HTR-8/SVneo (cell line): Measurements from ENCODE around the gene CTBP1.
A peak's percentile ranks its signal among the peaks of the same experiment; 100 is the strongest.

Experiments
- DNase-seq: peaks from one replicate; pipeline ENCODE4 v3.0.0; 2011; ENCODE audit warnings: low spot score, mixed read lengths; ENCODE audit not compliant: insufficient read length
- FAIRE-seq: peaks from 2 replicates; lab custom pipeline; 2011; peaks lifted over from hg19 to GRCh38; lab: Jason Lieb, UNC

The CTBP1 gene

GRCh38 chr4:1251773-1252066, 2.8 kb upstream of the CTBP1 start:
- FAIRE-seq, result no peak

DNA sequence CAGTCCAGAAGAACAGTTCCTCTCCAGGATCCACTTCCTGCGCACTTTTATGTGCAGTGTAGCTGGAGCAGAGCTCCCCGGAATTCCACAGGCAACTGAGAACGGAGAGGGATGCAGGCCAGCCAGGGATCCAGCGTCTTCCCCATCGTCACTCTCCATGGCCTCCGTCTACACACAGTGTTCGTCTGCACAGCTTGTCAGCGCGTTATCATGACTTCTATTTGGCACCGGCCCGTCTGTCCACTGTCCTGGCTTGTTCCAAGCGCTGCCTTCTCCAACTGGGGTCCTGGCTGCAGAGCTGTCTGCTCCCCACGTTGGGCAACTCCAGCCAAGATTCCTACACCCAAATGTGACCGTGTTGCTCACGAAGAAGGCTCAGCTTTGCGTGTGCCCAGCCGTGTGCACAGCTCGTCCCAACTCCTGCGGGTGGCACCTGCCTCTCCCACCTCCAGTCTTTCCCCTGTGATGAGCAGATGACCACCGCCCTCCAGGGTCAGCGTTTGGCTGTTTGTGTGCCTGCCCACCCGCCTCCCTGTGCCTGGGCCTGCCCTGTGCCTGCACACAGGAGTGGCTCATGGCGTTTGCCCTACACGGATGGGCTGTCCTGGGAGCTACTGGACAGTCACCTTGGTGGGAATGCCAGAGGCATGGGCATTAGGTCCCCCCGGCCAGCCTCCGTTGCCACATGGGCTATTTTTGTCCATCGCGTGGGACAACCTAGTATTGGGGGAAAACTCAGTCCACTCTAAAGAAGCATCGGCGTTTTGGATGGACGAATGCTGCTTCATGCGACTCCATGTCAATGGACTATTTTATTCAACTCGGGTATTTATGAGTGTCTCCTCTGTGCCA, 2.2 kb upstream of the CTBP1 start:
- FAIRE-seq (no peak), DNase-seq (no peak)

More at GRCh38 chr4:1251773-1252066, 2.8 kb upstream of the CTBP1 start:
- no peak for DNase-seq

DNA sequence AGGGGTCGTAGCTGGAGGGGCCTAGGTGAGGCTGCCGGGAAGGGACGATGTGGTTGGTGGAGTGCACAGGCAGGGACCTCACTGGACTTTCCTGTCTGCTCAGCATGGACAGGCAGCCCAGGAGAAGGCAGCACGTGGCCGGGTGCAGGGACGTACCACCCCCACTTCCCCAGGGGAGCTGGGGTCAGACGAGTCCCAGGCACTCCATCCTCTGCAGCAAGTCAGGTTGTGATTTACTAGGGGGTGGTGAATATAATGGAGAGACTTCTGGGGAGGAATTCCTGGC, 1.5 kb upstream of the CTBP1 start:
- no peak for DNase-seq

GRCh38 chr4:1249731-1250526, 999 bp upstream of the CTBP1 start:
- DNase-seq, result no peak
- no peak for FAIRE-seq

More for the DNA sequence above, 1.5 kb upstream of the CTBP1 start:
- FAIRE-seq, result no peak

DNA sequence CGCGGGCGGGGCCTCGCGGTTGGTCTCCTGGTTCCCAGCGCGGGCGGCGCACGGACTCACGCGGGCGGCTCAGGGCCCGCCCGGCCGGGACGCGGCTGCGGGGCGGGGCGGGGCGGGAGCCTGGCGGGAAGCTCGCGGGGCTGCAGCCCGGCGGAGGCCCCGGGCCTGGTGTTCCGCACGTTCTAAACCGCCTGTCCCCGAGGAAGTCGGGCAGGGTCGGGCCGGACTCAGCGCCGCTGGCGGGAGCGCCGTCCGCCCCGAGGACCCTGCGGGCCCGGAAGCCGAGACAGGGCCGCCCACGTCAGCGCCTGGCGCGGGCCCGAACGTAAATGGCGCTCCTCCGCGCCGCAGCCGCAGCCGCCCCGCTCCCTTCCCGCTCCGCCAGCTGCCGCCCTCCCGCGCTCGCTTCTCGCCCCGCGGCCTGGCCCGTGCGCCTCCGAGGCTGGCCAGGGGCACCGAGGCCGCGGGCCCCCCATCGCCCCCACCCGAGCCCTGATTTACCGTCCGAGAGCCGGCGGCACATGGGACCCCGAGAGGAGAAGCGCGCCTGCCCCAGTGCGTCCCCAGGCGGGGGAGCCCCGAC, 309 bp upstream of the CTBP1 start:
- no peak for FAIRE-seq
- DNase-seq, result peak; percentile 76

GRCh38 chr4:1247864-1248244, 1.1 kb downstream of the CTBP1 start:
- no peak for FAIRE-seq

DNA sequence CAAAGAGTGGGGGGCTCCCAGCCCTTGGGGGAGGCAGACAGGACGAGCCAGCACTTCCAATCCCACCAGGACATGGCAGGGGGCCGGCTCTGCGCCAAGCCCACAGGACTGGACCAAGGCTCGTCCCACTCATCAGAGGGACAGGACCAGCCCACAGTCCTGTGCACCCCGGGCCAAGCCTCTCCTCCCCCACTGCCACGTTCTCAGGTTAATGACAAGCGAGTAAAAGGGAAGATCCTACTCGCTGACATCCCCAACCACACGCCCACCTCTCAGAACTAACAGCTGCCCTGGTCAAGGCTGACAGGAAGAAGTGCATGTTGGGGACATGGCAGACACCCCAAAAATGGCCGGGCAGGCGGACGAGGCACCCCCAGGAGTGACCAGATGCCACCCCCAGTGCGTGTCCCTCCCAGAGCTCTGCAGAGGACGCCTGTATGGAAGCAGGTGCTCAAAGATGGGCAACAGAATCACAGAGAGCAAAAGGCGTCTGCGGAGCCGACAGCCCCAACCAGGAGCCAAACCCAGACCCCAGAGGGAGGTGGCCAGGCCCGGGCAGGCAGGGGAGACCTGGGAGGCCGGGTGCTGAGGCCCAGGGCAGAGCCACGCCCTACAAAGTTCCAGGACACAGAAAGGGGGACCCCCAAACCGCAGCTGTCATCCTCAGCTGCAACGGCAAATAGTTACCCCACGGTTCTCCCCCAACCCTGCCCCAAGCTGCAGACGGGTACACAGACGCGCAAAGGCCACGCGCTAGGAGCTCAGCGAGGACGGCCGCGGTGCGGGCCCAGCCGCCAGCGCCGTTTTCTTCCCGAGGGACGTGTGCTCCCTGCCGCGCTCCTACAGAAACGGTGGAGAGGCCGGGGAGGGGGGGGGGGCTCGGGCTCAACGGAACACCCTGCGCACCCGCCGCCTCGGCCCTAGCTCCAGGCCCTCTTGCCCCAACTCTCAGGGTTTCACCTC, 1.7 kb downstream of the CTBP1 start:
- FAIRE-seq, result no peak
- DNase-seq, result no peak

More at GRCh38 chr4:1247864-1248244, 1.1 kb downstream of the CTBP1 start:
- no peak for DNase-seq

GRCh38 chr4:1246111-1246881, 2.6 kb downstream of the CTBP1 start:
- DNase-seq (no peak), FAIRE-seq (no peak)

DNA sequence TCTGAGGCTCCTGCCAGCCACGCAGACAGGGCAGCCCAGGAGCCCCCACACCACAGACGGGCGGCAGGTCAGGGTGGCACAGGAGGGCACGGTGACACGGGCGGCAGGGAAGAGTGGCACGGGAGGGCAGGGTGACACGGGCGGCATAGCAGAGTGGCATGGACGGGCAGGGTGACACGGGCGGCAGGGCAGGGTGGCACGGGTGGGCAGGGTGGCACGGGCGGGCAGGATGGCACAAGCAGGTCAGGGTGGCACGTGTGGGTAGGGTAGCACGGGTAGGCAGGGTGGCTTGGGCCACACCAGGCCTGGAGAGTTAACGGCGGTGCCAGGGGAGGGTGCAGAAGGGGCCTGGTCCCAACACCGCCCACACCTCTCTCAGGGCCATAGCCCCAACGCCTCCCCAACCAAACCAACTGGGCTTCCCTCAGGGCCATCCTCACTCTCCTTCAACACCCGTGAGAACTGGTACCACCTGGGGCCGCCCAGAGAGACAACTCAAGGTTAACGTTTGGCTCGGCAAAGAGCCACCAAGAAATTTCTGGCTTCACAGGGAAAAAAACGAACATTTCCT, 3.4 kb downstream of the CTBP1 start:
- DNase-seq (no peak), FAIRE-seq (peak; percentile 42)

DNA sequence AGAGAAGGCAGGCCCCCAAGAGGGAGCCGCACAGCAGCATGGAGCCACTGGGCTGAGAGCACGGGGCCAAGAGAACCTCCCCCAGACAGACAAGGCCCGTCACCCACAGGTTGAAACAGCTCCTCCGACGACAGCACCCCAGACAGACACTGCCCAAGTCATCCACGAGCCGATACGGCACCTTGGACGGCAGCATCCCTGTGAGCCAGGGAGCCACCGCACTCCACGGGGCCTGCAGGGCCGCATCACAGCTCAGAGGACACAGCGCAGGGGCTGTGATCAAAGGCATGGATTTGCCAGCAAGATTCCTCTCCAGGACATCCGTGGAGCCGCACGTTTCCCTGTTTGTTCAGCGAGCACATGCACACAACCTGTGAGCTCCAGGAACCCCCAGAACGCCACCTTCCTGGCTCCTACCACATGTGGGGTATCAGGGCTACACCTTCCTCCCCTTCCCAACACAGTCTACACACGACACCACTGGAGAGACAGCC, 3.9 kb downstream of the CTBP1 start:
- DNase-seq (no peak), FAIRE-seq (no peak)

DNA sequence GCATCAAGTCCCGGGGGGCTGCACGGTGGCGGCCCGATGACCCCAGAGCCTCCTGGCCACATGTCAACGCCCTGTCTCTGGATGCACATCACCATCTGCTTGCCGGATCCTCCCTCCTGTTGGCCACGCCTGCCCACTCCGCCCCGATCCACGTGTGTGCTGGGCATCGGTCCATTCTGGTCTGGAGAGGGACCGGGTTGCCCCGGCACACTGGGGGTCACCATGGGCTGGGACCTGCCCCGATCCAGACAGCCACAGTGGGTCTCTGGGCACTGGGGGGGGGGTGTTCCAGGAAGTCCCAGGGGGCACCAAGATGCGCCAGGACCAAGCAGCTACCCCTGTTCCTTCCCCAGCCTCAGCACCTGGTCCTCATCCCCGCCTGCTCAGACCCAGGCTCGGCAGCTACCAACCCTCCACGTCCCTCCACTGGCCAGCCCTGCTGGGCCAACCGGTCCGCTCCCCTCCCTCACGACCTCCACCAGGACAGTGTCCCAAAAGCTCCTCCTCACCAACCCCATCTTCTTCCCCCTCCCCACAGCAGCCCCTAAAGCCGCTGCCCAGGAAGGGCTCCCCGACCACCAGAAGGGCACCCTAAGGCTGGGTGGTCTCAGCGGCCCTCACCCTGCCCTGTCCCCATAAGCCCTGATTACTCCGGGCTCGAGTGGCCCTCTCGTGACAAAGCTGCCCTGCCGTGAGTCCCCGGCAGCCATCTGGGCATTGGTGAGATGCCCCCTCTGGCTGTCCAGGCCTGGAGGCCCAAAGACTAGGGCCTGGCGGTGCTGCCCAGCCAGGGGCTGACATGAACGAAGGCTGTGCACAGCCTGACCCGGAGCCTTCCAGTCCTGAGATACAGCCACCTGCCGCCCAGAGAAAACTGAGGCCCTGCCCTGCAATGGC, 4.6 kb downstream of the CTBP1 start:
- FAIRE-seq, result no peak
- no peak for DNase-seq

GRCh38 chr4:1243451-1244080, 5.4 kb downstream of the CTBP1 start:
- no peak for FAIRE-seq

DNA sequence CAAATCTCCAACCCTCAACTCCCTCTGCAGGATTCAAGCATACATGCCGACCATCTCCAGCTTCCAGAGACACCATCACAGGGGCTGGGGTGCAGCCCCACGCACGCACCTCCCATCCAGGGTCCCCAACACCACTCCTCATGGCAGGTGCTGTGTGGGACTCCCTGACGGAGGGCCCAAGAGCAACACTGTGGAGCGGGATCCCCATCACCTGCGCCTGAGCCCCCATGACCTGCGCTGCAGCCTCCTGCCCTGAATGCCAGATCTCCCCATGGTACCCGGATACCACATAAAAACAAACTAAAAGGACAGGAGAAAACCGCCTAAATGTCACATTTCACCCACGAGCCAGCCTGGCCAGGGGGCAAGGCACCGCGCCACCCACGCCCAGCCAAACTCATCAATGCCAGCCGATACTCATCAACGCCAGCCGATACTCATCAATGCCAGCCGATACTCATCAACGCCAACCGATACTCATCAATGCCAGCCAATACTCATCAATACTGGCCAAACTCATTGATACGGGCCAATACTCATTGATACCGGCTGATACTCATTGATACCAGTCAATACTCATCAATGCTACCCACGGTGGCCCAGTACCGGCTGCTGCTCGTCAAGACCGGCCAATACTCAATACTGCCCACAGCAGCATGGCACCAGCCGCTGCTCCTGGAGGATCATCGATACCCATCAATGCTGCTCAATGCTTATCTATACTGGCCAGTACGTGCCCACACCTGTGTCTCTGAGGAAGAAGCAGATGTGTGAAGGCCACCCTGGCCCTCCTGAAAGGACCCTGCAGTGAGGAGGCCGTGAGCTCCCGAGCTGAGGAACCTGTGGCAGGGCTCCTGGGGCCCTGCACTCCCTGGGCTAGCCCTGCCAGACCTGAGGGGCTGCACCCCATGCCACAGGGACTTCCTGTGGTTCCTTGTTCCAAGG, 6.2 kb downstream of the CTBP1 start:
- FAIRE-seq (peak; percentile 48), DNase-seq (no peak)

More at GRCh38 chr4:1243451-1244080, 5.4 kb downstream of the CTBP1 start:
- no peak for DNase-seq

DNA sequence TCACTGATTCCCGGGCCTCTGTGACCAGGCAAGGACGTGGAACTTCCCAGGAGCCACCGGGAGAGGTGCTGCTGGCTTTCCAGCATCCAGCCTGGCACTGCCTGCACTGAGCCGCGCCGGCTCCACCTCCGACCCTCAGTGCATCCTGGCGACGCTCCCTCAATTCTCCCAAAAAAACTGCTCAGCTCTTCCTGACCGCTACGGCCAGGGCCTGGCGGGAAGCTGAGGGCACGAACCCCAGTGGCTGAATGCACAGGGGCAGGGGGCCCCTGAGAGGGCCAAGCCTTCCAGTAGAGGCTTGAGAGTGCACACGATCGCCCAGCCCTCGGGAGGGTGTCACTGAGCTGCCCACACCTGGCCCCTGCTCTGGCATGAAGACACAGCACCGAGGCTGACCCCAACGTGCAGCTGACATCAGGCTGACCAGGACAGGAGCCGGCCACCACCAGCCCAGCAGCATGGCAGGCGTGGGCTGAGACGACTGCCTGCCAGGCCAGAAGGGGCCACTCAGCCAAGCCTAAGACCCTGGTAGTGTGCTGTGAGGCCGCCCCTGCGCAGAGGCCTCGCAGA, 6.9 kb downstream of the CTBP1 start:
- no peak for FAIRE-seq
- DNase-seq, result no peak

DNA sequence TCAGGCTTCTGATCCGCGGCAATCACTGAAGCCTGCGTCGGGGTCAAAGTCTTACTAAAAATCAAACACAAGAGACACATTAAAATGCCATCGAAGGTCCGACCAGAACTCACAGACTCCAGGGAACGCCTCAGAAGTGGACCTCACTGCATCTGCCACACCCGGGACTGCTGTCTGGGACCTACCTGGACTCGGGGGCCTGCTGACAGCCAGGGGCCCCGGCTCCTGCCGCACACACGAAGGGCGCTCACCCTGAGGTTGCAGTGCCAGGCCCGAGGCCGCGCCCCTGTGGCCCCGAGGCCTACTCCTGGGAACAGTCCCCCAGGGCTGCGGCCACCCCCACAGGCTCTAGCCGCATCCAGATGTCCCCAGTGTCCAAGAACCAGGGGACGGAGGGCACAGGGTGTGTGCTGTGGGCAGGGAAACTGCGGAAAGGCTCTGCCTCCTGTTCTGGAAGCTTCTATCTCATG, 7.4 kb downstream of the CTBP1 start:
- DNase-seq (no peak), FAIRE-seq (no peak)
